Stimulated activated CD4-positive, alpha-beta T cell treated with anti-CD3 and anti-CD28 coated beads, Interleukin-1b, Interleukin-23, amount 100 ng/mL, for 1 hour (primary cell): ENCODE data around the gene OR4D11.
A peak's percentile ranks its signal among the peaks of the same experiment; 100 is the strongest.

Experiments used
- DNase-seq, 2 donors: peaks; one replicate each; pipeline ENCODE4 v3.0.0-alpha.2; 2020; ENCODE audit warnings: low read depth in 2 of 2

Gene OR4D11

GRCh38 chr11:59548309-59548656 lies 44.9 kb downstream of the OR4D11 start:
- no peak for DNase-seq

GRCh38 chr11:59550368-59550841 lies 47.0 kb downstream of the OR4D11 start:
- DNase-seq = peak; percentile 62 to 76

GRCh38 chr11:59550842-59551658 lies 47.7 kb downstream of the OR4D11 start:
- peak; percentile 57 to 70 for DNase-seq

- DNase-seq = no peak
Observed at GRCh38 chr11:59551659-59552521, 48.5 kb downstream of the OR4D11 start.

GRCh38 chr11:59552844-59553243 lies 49.5 kb downstream of the OR4D11 start:
- no peak for DNase-seq

- DNase-seq = no peak
Observed at GRCh38 chr11:59553323-59553722, 49.9 kb downstream of the OR4D11 start.
